ENCODE results near the gene KLHL34.

Gene KLHL34

GRCh38 chrX:21657318-21658151 lies 595 bp downstream of the KLHL34 start:
- H3K27ac ChIP-seq = no peak overlapping the region
- ChIA-PET POLR2A (ENCODE audit: low non-redundant PET) (no interaction called here), CTCF (no interaction called here)
- TF ChIP-seq, protein P1, sequence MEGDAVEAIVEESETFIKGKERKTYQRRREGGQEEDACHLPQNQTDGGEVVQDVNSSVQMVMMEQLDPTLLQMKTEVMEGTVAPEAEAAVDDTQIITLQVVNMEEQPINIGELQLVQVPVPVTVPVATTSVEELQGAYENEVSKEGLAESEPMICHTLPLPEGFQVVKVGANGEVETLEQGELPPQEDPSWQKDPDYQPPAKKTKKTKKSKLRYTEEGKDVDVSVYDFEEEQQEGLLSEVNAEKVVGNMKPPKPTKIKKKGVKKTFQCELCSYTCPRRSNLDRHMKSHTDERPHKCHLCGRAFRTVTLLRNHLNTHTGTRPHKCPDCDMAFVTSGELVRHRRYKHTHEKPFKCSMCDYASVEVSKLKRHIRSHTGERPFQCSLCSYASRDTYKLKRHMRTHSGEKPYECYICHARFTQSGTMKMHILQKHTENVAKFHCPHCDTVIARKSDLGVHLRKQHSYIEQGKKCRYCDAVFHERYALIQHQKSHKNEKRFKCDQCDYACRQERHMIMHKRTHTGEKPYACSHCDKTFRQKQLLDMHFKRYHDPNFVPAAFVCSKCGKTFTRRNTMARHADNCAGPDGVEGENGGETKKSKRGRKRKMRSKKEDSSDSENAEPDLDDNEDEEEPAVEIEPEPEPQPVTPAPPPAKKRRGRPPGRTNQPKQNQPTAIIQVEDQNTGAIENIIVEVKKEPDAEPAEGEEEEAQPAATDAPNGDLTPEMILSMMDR (conservative IDR thresholded peaks at IDR 0.05; ENCODE audit: low read depth) = no peak
- DNase-seq (ENCODE audit: low spot score) = no peak

DNA sequence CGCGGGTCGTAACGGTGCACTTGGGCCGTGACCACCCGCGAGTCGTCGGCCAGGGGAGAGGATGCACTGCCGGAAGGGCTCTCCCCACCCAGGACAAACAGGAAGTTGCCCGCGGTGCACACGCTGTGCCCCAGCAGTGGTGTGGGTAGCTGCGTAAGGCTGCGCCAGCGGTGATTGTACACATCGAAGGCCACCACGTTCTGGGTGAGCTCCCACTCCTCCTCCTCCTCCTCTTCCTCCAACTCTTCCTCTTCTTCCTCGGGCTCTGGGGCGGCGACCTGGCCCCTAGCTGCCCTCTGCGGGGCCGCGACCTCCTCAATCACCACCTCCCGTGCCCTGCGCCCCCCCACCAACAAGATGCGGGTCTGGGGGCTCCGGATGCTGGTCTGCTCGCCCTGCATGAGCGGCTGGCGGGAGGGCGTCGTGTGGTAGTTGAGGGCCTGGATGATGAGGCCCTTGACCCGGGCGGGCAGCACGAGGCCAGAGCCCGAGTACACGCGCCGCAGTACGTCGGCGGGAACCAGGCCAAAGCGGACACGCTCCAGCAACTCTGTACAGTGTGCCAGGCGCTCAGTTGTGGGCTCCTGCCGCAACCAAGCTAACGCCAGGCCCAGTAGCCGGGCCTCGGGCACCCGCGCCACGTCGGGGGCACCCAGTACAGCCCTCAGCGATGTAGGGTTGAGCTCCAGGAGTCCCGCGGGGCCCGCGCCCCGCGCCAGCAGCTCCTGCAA lies 1.4 kb downstream of the KLHL34 start:
- TF ChIP-seq, protein P1 (conservative IDR thresholded peaks at IDR 0.05; ENCODE audit: low read depth) = no peak
- DNase-seq (ENCODE audit: low spot score) = no peak
- CTCF ChIA-PET = no interaction called here
- no peak overlapping the region for H3K27ac ChIP-seq
- POLR2A ChIA-PET (ENCODE audit: low non-redundant PET) = no interaction called here

- DNase-seq (ENCODE audit: low spot score) = no peak
- ChIA-PET CTCF (no interaction called here), POLR2A (ENCODE audit: low non-redundant PET) (no interaction called here)
- TF ChIP-seq, protein P1 (conservative IDR thresholded peaks at IDR 0.05; ENCODE audit: low read depth) = no peak
- H3K27ac ChIP-seq = no peak overlapping the region
Measured at GRCh38 chrX:21655901-21656586, 2.1 kb downstream of the KLHL34 start.

GRCh38 chrX:21645886-21646285 lies 12.2 kb downstream of the KLHL34 start:
- ChIA-PET POLR2A (ENCODE audit: low non-redundant PET) (no interaction called here), CTCF (no interaction called here)
- no peak overlapping the region for H3K27ac ChIP-seq
- no peak for DNase-seq (ENCODE audit: low spot score)
- TF ChIP-seq, protein P1 (conservative IDR thresholded peaks at IDR 0.05; ENCODE audit: low read depth) = no peak

GRCh38 chrX:21645431-21645830 lies 12.7 kb downstream of the KLHL34 start:
- CTCF ChIA-PET = no interaction called here
- no peak for DNase-seq (ENCODE audit: low spot score)
- TF ChIP-seq, protein P1 (conservative IDR thresholded peaks at IDR 0.05; ENCODE audit: low read depth) = no peak
- H3K27ac ChIP-seq = no peak overlapping the region
- POLR2A ChIA-PET (ENCODE audit: low non-redundant PET) = no interaction called here

- ChIA-PET CTCF (no interaction called here), POLR2A (ENCODE audit: low non-redundant PET) (no interaction called here)
- H3K27ac ChIP-seq = no peak overlapping the region
- DNase-seq (ENCODE audit: low spot score) = no peak
- TF ChIP-seq, protein P1 (conservative IDR thresholded peaks at IDR 0.05; ENCODE audit: low read depth) = no peak
Measured at GRCh38 chrX:21639775-21640174, 18.4 kb downstream of the KLHL34 start.
